ENCODE results near the gene TMC1. TPM values are rescaled to one million over a fixed set of nuclear protein-coding genes. Genes with fewer than 3 reads are reported as not detected.

The TMC1 gene
- total and polyA plus RNA-seq, 9 donors, result 0.12 to 1.4 (median 0.48) TPM

- Histone ChIP-seq H3K36me3 (no peaks in the 10 kb centered on the region), H3K4me1 (ENCODE audit: insufficient read depth) (no peaks in the 10 kb centered on the region), H3K27ac (no peak overlapping the region), H3K4me3 (no peak overlapping the region), H3K9me3 (no peaks in the 10 kb centered on the region), H3K27me3 (no peaks in the 10 kb centered on the region)
- no peak for TF ChIP-seq POLR2A (IDR thresholded peaks at IDR 0.05)
- TF ChIP-seq EP300 (IDR thresholded peaks at IDR 0.05), result no peak
- no peak for TF ChIP-seq CTCF (IDR thresholded peaks at IDR 0.05)
- WGBS, 3 donors, result 70 to 82% (median 79%) methylated on average over 1 of the region's 1 CpG
- intact Hi-C loops (cut with DNase I), result loop anchor here in 1 of 4 donors (10.0 kb wide), 1 partner anchor 59 kb away; no protein-coding TSS in a partner anchor
- DNase-seq, result no peak
Observed at GRCh38 chr9:72646061-72646460, 124.7 kb downstream of the TMC1 start.

GRCh38 chr9:72648324-72649126, 127.1 kb downstream of the TMC1 start:
- Histone ChIP-seq H3K4me1 (ENCODE audit: insufficient read depth) (no peaks in the 10 kb centered on the region), H3K27ac (no peak overlapping the region), H3K4me3 (no peak overlapping the region), H3K36me3 (no peaks in the 10 kb centered on the region), H3K27me3 (no peaks in the 10 kb centered on the region), H3K9me3 (no peaks in the 10 kb centered on the region)
- 72 to 75% (median 72%) methylated on average over 5 of the region's 5 CpGs for WGBS, 3 donors
- no peak for DNase-seq
- intact Hi-C loops (cut with DNase I), result loop anchor here in 1 of 4 donors (10.0 kb wide), 1 partner anchor 56 kb away; no protein-coding TSS in a partner anchor
- no peak for TF ChIP-seq EP300 (IDR thresholded peaks at IDR 0.05)
- TF ChIP-seq CTCF (IDR thresholded peaks at IDR 0.05), result no peak
- TF ChIP-seq POLR2A (IDR thresholded peaks at IDR 0.05), result no peak

- H3K4me3 ChIP-seq, result no peak overlapping the region
- H3K36me3 ChIP-seq, result no peaks in the 10 kb centered on the region
- 25 to 40% (median 40%) methylated on average over 1 of the region's 1 CpG for WGBS, 3 donors
- DNase-seq, result no peak
- H3K4me1 ChIP-seq (ENCODE audit: insufficient read depth), result no peaks in the 10 kb centered on the region
- H3K27me3 ChIP-seq, result no peaks in the 10 kb centered on the region
- no peak for TF ChIP-seq CTCF (IDR thresholded peaks at IDR 0.05)
- no peak for TF ChIP-seq EP300 (IDR thresholded peaks at IDR 0.05)
- intact Hi-C loops (cut with DNase I), result loop anchor here in 1 of 4 donors (10.0 kb wide), 1 partner anchor 56 kb away; no protein-coding TSS in a partner anchor
- no peaks in the 10 kb centered on the region for H3K9me3 ChIP-seq
- no peak overlapping the region for H3K27ac ChIP-seq
Observed at GRCh38 chr9:72649127-72649442, 127.7 kb downstream of the TMC1 start.

- 77 to 87% (median 78%) methylated on average over 2 of the region's 2 CpGs for WGBS, 3 donors
- no peaks in the 10 kb centered on the region for H3K9me3 ChIP-seq
- no peak overlapping the region for H3K4me3 ChIP-seq
- intact Hi-C loops (cut with DNase I), result no loop called here
- no peaks in the 10 kb centered on the region for H3K36me3 ChIP-seq
- no peaks in the 10 kb centered on the region for H3K4me1 ChIP-seq (ENCODE audit: insufficient read depth)
- H3K27ac ChIP-seq, result no peak overlapping the region
- TF ChIP-seq EP300 (IDR thresholded peaks at IDR 0.05), result no peak
- no peak for TF ChIP-seq CTCF (IDR thresholded peaks at IDR 0.05)
- TF ChIP-seq POLR2A (IDR thresholded peaks at IDR 0.05), result no peak
- H3K27me3 ChIP-seq, result no peaks in the 10 kb centered on the region
- no peak for DNase-seq
Observed at GRCh38 chr9:72650206-72650605, 128.8 kb downstream of the TMC1 start.

Data from ovary (tissue), 9 donors.